DND-41 (cell line): ENCODE results near the gene ABCG4.
"Not testable (repeated sequence)": the region's sequence is repeated elsewhere in the genome, so short reads cannot be mapped to it uniquely, and the experiment has no call there.

Experiments used
- ATAC-seq: fragments of 200-7000 bp; cut with Tn5 transposase; 3 replicates; pipeline ENCODE4 v1.9.1; 2021; ENCODE audit warnings: low read depth; ENCODE audit not compliant: insufficient read depth
- DNase-seq: peaks from one replicate; pipeline ENCODE4 v3.0.0-alpha.2; 2020
- H2AFZ ChIP-seq: 2 replicates; pipeline ENCODE4 v1.6.0; 2012; ENCODE audit warnings: low read depth, low read length
- H3K27ac ChIP-seq: 2 replicates; pipeline ENCODE4 v1.5.1; 2012; ENCODE audit warnings: low read length, inconsistent platforms
- H3K27me3 ChIP-seq: fragments of 200-600 bp; sonication (generic); 2 replicates; pipeline ENCODE4 v1.6.0; 2012; ENCODE audit warnings: low read length, mild to moderate bottlenecking, inconsistent platforms; ENCODE audit not compliant: insufficient read depth, poor library complexity
- H3K36me3 ChIP-seq: 2 replicates; pipeline ENCODE4 v1.5.1; 2012; ENCODE audit warnings: low read length, inconsistent platforms; ENCODE audit not compliant: insufficient read depth
- H3K4me1 ChIP-seq: 2 replicates; pipeline ENCODE4 v1.5.1; 2012; ENCODE audit warnings: mild to moderate bottlenecking, low read length; ENCODE audit not compliant: insufficient read depth
- H3K4me2 ChIP-seq: 2 replicates; pipeline ENCODE4 v1.6.0; 2012; ENCODE audit warnings: mild to moderate bottlenecking, moderate library complexity, low read length, inconsistent platforms; ENCODE audit not compliant: insufficient read depth
- H3K4me3 ChIP-seq, 2 experiments: fragments of 200-600 bp in 1 of 2; shearing (Covaris generic) in 1 of 2; 2 replicates each; pipeline ENCODE4 v1.5.1; 2012 to 2016; ENCODE audit warnings: inconsistent platforms in 2 of 2, low read length in 2 of 2, mild to moderate bottlenecking in 2 of 2, low read depth in 1 of 2, moderate library complexity in 1 of 2
- H3K79me2 ChIP-seq: 2 replicates; pipeline ENCODE4 v1.6.0; 2012; ENCODE audit warnings: low read length, inconsistent platforms; ENCODE audit not compliant: insufficient read depth
- H3K9ac ChIP-seq: 2 replicates; pipeline ENCODE4 v1.6.0; 2012; ENCODE audit warnings: low read depth, mild to moderate bottlenecking, inconsistent platforms, low read length, moderate library complexity
- H3K9me3 ChIP-seq: 2 replicates; pipeline ENCODE4 v1.5.1; 2012; ENCODE audit warnings: low read length, moderate library complexity, mild to moderate bottlenecking, inconsistent platforms; ENCODE audit not compliant: insufficient read depth, severe bottlenecking
- H4K20me1 ChIP-seq: 2 replicates; pipeline ENCODE4 v1.6.0; 2012; ENCODE audit warnings: low read length; ENCODE audit not compliant: insufficient read depth
- CTCF ChIP-seq: IDR thresholded peaks from 2 replicates; pipeline ENCODE4 v1.5.1; 2012; ENCODE audit warnings: borderline replicate concordance, low read length, moderate library complexity, mild to moderate bottlenecking; ENCODE audit not compliant: poor library complexity, severe bottlenecking; ENCODE audit errors: extremely low read depth
- EZH2 ChIP-seq: IDR thresholded peaks from 3 replicates; pipeline ENCODE4 v1.6.1; 2012; ENCODE audit warnings: borderline replicate concordance, low read depth, mild to moderate bottlenecking, moderate library complexity, low read length, inconsistent platforms; ENCODE audit not compliant: severe bottlenecking

ABCG4 gene

DNA sequence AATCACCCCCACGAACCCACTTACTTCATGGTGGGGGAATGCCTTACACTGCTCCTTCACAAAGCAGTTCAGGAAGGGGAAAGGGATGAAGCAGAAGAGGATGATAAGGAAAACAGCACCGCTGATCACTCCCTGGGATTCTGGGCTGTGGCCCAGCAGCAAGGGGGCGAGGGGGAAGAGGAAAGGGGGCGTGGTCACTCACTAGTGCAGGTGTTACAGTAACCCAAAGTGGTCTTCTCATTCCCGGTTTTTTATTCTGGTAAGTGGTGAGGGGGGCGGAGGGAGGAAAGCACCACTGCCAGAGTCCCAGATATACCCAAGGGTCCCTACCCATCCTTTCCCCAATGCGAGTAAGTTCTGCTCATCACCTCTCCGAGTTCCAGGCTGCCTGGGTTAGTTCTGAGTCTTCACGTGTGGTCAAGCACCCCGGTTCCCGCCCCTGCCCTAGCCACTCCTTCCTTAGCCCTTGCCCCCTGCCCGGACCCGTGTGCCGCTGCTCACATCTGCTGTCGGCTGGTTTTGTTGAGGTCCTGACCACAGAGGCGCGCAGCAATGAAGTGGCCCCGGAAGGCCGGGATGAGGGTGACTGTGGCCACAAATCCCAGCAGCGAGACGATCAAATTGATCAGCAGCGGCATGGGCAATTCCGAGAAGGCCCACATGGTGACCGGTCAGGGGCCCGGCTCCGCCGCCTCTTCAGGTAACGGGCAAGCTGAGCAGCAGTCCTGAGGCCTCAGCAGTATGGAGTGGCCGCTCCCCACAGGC is 47.7 kb upstream of the ABCG4 start:
- Histone ChIP-seq H3K9me3 (no peaks in the 10 kb centered on the region), H3K27me3 (no peaks in the 10 kb centered on the region), H3K4me2 (peak overlapping the region; percentile 90), H3K27ac (peak overlapping the region; percentile 90), H3K9ac (peak overlapping the region; percentile 78), H2AFZ (peak overlapping the region; percentile 83), H3K36me3 (peaks cover 33% of the 10 kb centered on the region), H4K20me1 (no peaks in the 10 kb centered on the region), H3K4me3 (peak overlapping the region; percentile 71 to 77), H3K4me1 (peaks cover 46% of the 10 kb centered on the region), H3K79me2 (peaks cover 34% of the 10 kb centered on the region)
- DNase-seq: peak; percentile 40
- TF ChIP-seq EZH2: no peak
- TF ChIP-seq CTCF: peak; percentile 14
- ATAC-seq: peak; percentile 13

- H3K9me3 ChIP-seq: no peaks in the 10 kb centered on the region
- H2AFZ ChIP-seq: peak within 1 kb of the TSS; percentile 83
- peak within 1 kb of the TSS; percentile 90 for H3K4me2 ChIP-seq
- peak within 1 kb of the TSS; percentile 78 for H3K9ac ChIP-seq
- peaks cover 46% of the 10 kb centered on the region for H3K4me1 ChIP-seq
- no peaks in the 10 kb centered on the region for H3K27me3 ChIP-seq
- peaks cover 26% of the 10 kb centered on the region for H3K36me3 ChIP-seq
- H3K4me3 ChIP-seq: peak within 1 kb of the TSS; percentile 71 to 77
- H3K27ac ChIP-seq: peak within 1 kb of the TSS; percentile 90
- DNase-seq (peak; percentile 90), ATAC-seq (peak; percentile 87)
- H4K20me1 ChIP-seq: no peaks in the 10 kb centered on the region
- TF ChIP-seq CTCF (no peak), EZH2 (no peak)
- H3K79me2 ChIP-seq: peaks cover 37% of the 10 kb centered on the region
Measured at GRCh38 chr11:119101759-119102423, 47.0 kb upstream of the ABCG4 start, which contains the start of gene DPAGT1. Gene DPAGT1 (minus strand): TSS chr11:119101853. CDS start chr11:119101655, 198 bp downstream.

DNA sequence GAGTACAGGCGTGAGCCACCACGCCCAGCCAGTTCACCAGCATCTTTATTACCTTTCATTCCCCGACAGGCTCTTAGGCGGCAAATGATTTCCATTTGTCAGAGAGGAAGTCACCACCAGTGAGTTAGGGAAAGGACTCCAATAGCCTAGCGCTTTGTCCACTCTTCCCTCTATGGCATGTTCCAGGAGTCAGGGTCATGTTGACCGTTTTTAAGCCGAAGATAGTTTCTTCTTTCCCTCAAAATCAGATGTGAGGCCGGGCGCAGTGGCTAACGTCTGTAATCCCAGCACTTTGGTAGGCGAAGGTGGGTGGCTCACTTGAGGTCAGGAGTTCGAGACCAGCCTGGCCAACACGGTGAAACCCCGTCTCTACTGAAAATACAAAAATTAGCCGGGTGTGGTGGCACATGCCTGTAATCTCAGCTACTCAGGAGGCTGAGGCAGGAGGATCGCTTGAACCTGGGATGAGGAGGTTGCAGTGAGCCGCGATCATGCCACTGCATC is 45.6 kb upstream of the ABCG4 start:
- H3K27me3 ChIP-seq, H4K20me1 ChIP-seq, H2AFZ ChIP-seq, H3K9me3 ChIP-seq, DNase-seq, ATAC-seq: not testable (repeated sequence)
- Histone ChIP-seq H3K27ac (peak overlapping the region; percentile 90), H3K36me3 (peaks cover 13% of the 10 kb centered on the region), H3K9ac (peak overlapping the region; percentile 78), H3K4me2 (peak overlapping the region; percentile 90), H3K79me2 (peaks cover 48% of the 10 kb centered on the region), H3K4me3 (peak overlapping the region in 1 of 2 experiments; percentile 77; a peak in 2 of 4 replicates), H3K4me1 (peaks cover 48% of the 10 kb centered on the region)

DNA sequence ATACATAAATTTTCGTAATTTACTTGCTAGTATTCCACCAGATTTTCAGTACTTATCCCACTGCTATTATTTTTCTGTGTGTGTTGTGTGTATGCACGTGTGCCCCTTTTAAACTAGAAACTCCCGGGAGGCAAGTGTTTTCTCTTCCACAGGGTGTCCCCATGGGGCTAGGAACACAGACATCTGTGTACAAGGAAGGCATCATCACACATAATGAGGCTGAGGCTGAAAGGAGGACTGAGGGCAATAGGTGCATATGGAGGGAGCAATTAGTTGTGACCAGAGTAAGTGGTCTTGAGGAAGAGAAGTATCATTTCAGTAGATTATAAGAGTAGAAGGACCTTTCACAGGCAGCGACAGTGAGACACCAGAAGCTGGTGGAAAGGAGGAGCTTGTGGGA is 45.1 kb upstream of the ABCG4 start:
- peaks cover 53% of the 10 kb centered on the region for H3K79me2 ChIP-seq
- TF ChIP-seq EZH2: no peak
- peak; percentile 29 for TF ChIP-seq CTCF
- peaks cover 54% of the 10 kb centered on the region for H3K4me1 ChIP-seq
- no peak overlapping the region for H2AFZ ChIP-seq
- H3K27me3 ChIP-seq: no peaks in the 10 kb centered on the region
- H4K20me1 ChIP-seq: peaks cover 9% of the 10 kb centered on the region; the same call in 1 of the 2 replicates
- ATAC-seq: no peak
- H3K4me2 ChIP-seq: peak overlapping the region; percentile 90; the same call in 1 of the 2 replicates
- H3K9ac ChIP-seq: no peak overlapping the region
- DNase-seq: no peak
- H3K27ac ChIP-seq: no peak overlapping the region
- peaks cover 7% of the 10 kb centered on the region for H3K36me3 ChIP-seq
- no peaks in the 10 kb centered on the region for H3K9me3 ChIP-seq
- no peak overlapping the region for H3K4me3 ChIP-seq
